Dendritic cell treated with granulocyte-macrophage colony-stimulating factor and Interleukin-4, amounts not matched to agents 40 ng/mL and 50 ng/mL, for 4 days (primary cell): ENCODE measurements around the gene KLHL3.
A peak's percentile ranks its signal among the peaks of the same experiment; 100 is the strongest.

Source experiments
- H3K27ac Mint-ChIP-seq: one replicate; pipeline ENCODE4 v1.8.0; 2022; ENCODE audit warnings: mild to moderate bottlenecking, mixed read lengths
- H3K27me3 Mint-ChIP-seq: one replicate; pipeline ENCODE4 v1.8.0; 2022; ENCODE audit warnings: mild to moderate bottlenecking, mixed read lengths
- H3K36me3 Mint-ChIP-seq: one replicate; pipeline ENCODE4 v1.8.0; 2022; ENCODE audit warnings: low read depth, mixed read lengths
- H3K4me1 Mint-ChIP-seq: one replicate; pipeline ENCODE4 v1.8.0; 2022; ENCODE audit warnings: low read depth, mixed read lengths
- H3K4me3 Mint-ChIP-seq: one replicate; pipeline ENCODE4 v1.8.0; 2022; ENCODE audit warnings: mild to moderate bottlenecking, moderate library complexity, mixed read lengths
- H3K9me3 Mint-ChIP-seq: one replicate; pipeline ENCODE4 v1.8.0; 2022; ENCODE audit warnings: mixed read lengths
- intact Hi-C: fragments of 100-400 bp; cut with micrococcal nuclease; formaldehyde crosslinking; loops from one replicate; pipeline ENCODE4 v1.15.0; 2022

KLHL3 gene

DNA sequence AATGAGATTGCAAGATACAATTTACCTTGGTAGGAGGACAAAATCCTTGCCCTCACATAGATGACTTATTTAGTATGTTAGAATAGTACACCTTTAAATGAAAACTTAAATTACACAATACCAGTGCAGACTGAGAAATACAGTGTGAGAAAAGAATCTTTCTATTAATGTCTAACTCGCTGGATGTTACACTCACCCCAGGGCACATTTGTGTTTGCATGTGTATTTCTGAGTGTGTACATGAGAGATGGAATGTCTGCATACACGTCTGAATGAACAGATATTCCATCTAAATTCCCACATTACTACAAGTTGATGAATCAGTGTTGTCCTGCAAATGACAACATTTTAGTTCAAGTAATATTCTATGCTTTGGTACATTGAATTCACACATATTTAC, 99.8 kb downstream of the KLHL3 start:
- intact Hi-C loops: loop anchor here (10.0 kb wide), 1 partner anchor 429 kb away; no protein-coding TSS in a partner anchor
- no peak overlapping the region for H3K27ac Mint-ChIP-seq
- no peak overlapping the region for H3K4me3 Mint-ChIP-seq
- H3K4me1 Mint-ChIP-seq: no peaks in the 10 kb centered on the region
- H3K27me3 Mint-ChIP-seq: no peaks in the 10 kb centered on the region
- no peaks in the 10 kb centered on the region for H3K36me3 Mint-ChIP-seq
- no peaks in the 10 kb centered on the region for H3K9me3 Mint-ChIP-seq

DNA sequence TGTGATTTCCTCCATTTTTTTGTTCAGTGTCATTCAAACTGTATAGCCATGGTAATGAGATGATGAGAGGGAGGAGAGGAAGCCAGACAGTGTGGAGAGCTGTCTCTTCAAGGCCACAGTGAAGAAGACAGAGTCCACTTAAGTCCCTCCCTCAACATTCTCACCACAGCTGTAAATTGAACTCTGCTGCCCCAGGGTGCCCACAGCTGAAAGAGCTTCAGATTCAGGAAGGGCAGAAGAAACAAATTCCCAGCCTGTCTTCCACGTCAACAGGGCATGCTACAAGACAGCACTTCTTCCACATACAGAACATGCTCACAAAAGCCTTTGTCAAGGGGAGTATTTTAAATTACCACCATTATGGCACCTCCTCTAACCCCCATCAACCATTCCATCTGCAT, 100.4 kb downstream of the KLHL3 start:
- Mint-ChIP-seq H3K36me3 (no peaks in the 10 kb centered on the region), H3K27me3 (no peaks in the 10 kb centered on the region), H3K4me1 (no peaks in the 10 kb centered on the region), H3K9me3 (no peaks in the 10 kb centered on the region), H3K4me3 (no peak overlapping the region), H3K27ac (no peak overlapping the region)
- intact Hi-C loops: loop anchor here (10.0 kb wide), 1 partner anchor 429 kb away; no protein-coding TSS in a partner anchor

DNA sequence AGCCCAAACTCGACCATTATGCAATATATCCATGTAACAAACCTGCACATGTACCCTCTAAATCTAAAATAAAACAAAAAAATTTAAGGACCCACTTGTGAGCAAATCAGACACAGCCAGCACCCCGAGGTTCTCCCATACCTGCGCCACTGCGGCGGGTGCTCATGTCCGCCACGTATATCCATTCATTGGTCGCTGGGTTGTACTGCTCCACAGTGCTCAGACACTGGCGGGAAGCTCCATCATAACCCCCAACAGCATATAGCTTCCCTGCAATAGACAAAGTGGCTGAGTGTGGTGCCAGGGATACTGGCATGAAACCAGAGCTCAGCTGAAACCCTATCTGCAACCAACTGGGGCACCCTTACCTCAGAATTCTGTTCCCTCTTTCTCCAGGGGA, 102.0 kb downstream of the KLHL3 start:
- H3K4me1 Mint-ChIP-seq: peaks cover 5% of the 10 kb centered on the region
- no peak overlapping the region for H3K27ac Mint-ChIP-seq
- intact Hi-C loops: loop anchor here (10.0 kb wide), 1 partner anchor 431 kb away; no protein-coding TSS in a partner anchor
- no peaks in the 10 kb centered on the region for H3K27me3 Mint-ChIP-seq
- no peaks in the 10 kb centered on the region for H3K9me3 Mint-ChIP-seq
- no peaks in the 10 kb centered on the region for H3K36me3 Mint-ChIP-seq
- no peak overlapping the region for H3K4me3 Mint-ChIP-seq

DNA sequence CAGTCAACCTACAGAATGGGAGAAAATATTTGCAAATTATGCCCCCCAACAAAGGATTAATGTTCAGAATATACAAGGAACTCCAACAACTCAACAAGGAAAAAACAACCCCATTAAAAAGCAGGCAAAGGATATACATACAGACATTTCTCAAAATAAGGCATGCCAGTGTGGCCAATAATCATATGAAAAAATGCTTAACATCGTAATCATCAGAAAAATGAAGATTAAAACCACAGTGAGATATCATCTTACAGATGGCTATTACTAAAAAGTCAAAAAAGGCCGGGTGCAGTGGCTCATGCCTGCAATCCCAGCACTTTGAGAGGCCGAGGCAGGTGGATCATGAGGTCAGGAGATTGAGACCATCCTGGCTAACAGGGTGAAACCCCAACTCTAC, 103.2 kb downstream of the KLHL3 start:
- intact Hi-C loops: loop anchor here (10.0 kb wide), 1 partner anchor 432 kb away; no protein-coding TSS in a partner anchor
- Mint-ChIP-seq H3K27me3 (no peaks in the 10 kb centered on the region), H3K4me3 (no peak overlapping the region), H3K4me1 (peaks cover 11% of the 10 kb centered on the region), H3K9me3 (no peaks in the 10 kb centered on the region), H3K36me3 (no peaks in the 10 kb centered on the region), H3K27ac (no peak overlapping the region)

DNA sequence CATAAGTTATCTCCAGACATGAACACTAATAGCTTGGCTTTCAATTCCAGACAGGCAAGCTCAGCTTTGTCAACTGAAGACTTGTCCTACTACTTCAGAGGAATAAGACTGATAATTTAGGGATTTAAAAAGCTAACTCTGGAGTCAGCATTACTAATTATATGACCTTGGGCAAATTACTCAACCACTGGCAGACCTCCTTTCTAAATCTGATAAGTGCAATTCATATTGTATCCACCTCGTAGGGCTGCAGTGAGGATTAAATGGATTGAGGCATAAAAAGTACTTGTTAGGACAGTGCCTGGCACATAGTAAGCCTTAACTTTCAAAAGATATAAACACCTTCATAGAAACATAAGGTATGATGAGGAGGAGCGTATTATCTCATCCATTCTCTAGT, 104.4 kb downstream of the KLHL3 start:
- H3K4me3 Mint-ChIP-seq: no peak overlapping the region
- H3K27me3 Mint-ChIP-seq: no peaks in the 10 kb centered on the region
- no peak overlapping the region for H3K27ac Mint-ChIP-seq
- H3K36me3 Mint-ChIP-seq: no peaks in the 10 kb centered on the region
- intact Hi-C loops: loop anchor here (10.0 kb wide), 1 partner anchor 433 kb away; no protein-coding TSS in a partner anchor
- no peaks in the 10 kb centered on the region for H3K9me3 Mint-ChIP-seq
- peaks cover 15% of the 10 kb centered on the region for H3K4me1 Mint-ChIP-seq

DNA sequence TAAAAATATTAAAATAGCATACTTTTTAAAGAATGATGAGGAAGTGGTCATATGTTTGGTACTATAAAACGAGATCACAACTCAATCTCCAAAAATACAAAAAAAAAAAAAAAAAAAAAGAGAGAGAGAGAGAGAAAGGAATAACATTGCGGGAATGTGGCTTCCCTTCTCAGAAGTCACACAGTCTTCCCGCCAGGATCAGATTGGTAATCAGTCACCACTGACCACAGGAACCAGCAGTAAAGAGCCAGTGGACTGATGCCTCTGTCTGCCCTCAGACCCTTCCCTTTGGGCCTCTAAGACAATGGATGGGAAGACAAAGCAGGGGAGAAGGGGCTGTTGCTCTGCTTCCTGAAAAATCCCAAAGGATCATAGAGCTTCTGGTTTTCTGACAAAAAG, 104.9 kb downstream of the KLHL3 start:
- Mint-ChIP-seq H3K27me3 (no peaks in the 10 kb centered on the region), H3K4me1 (peaks cover 15% of the 10 kb centered on the region), H3K9me3 (no peaks in the 10 kb centered on the region), H3K36me3 (no peaks in the 10 kb centered on the region), H3K4me3 (no peak overlapping the region), H3K27ac (no peak overlapping the region)
- intact Hi-C loops: loop anchor here (10.0 kb wide), 1 partner anchor 434 kb away; no protein-coding TSS in a partner anchor

DNA sequence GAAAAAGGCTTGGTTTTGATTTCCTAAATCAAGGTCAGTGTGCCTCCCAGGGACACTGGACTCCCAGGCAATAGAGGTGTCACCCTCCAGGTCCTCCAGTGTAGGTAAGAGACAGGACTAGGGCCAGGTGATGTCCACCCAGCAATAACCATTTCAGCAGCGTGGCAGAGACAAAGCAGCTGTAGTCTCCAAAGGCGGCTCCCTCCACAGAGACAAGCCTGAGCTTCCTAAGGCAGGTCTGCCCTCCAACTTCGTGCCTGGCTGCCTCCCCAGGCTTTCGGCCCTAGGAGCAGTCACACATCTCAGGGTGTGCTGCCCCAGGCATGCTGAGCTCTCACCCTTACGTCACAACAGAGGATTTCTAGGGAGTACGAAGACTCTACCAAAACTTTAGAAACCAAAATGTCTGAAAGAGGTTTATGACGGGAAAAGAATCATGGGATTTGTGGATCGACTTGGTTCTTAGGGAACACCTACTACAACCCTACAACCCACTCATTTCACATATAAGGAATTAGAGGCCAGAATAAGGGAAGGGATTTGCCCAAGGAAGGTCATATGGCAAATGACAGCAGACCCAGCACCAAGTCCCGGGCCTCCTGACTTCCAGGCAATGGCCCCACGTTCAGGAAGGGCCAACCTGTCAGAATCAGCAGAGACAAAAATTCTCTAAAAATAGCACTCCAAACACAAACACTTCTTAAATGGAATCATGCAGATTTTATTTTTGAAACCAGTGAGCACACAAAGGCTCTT, 105.5 kb downstream of the KLHL3 start:
- Mint-ChIP-seq H3K27me3 (no peaks in the 10 kb centered on the region), H3K36me3 (no peaks in the 10 kb centered on the region)
- intact Hi-C loops: loop anchor here (10.0 kb wide), 1 partner anchor 434 kb away; no protein-coding TSS in a partner anchor

DNA sequence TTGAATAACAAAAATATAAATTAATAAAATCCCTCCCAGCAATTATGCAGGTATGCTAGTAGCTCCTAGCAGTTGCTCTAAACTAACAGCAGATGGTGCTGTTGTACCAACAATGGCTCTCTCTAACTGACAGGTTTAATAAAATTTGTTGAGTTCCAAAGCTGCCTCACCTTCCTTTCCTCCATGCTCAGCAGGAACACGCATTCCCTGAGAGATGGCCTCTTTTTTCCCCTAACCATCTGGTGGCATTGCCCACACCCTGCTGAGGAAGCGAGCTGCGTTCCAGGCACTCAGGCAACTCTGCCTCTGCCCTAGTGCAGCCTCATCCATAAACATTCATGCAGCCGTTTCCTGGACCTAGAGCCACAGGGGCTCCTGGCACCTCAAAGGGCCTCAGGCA, 106.2 kb downstream of the KLHL3 start:
- H3K9me3 Mint-ChIP-seq: no peaks in the 10 kb centered on the region
- no peak overlapping the region for H3K4me3 Mint-ChIP-seq
- no peaks in the 10 kb centered on the region for H3K36me3 Mint-ChIP-seq
- H3K27me3 Mint-ChIP-seq: no peaks in the 10 kb centered on the region
- peaks cover 15% of the 10 kb centered on the region for H3K4me1 Mint-ChIP-seq
- H3K27ac Mint-ChIP-seq: no peak overlapping the region
- intact Hi-C loops: loop anchor here (1.0 to 10.0 kb wide), 2 partner anchors 114 to 435 kb away; no protein-coding TSS in a partner anchor

More for the DNA sequence above, 105.5 kb downstream of the KLHL3 start:
- H3K27ac Mint-ChIP-seq: no peak overlapping the region
- peaks cover 15% of the 10 kb centered on the region for H3K4me1 Mint-ChIP-seq
- H3K4me3 Mint-ChIP-seq: no peak overlapping the region
- H3K9me3 Mint-ChIP-seq: no peaks in the 10 kb centered on the region

DNA sequence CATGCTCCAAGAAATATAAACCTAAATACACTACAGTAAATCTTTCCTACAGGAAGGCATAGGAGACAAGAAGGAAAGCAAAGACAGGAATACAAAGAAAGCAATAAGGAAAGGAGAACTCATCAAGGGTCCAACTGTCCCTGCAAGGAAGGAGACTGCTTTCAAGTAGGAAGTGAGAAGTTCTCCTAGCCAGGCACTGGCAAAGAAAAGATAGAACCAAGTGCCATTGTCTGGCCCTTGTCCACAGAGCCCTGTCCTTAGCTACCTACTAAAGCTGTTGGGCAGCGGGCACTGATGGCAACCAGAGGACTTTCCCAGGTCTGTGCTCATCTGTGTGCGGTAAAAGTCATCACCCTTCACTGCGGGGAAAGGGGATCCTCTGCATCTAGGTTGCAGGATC, 108.2 kb downstream of the KLHL3 start:
- no peak overlapping the region for H3K27ac Mint-ChIP-seq
- no peaks in the 10 kb centered on the region for H3K9me3 Mint-ChIP-seq
- no peak overlapping the region for H3K4me3 Mint-ChIP-seq
- H3K4me1 Mint-ChIP-seq: peaks cover 20% of the 10 kb centered on the region
- intact Hi-C loops: no loop called here
- H3K36me3 Mint-ChIP-seq: no peaks in the 10 kb centered on the region
- H3K27me3 Mint-ChIP-seq: no peaks in the 10 kb centered on the region

DNA sequence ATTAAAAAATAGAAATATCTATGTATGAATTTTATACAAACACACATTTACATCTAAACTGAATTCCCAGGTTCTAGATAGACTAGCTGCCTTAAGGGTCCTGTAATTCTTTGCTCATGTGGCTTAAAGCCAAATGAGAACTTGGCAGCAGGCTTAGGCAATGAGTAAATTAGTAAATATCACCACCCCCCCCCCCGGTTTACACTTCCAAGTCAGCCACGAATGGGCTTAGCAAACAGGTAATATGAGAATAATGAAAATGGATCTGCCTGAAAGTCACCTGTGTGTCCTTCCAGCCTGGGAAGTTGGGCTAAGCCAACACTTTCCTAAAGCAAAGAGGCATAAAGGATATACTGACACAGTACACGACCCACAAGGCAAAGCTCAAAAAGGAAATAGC, 108.6 kb downstream of the KLHL3 start:
- H3K4me1 Mint-ChIP-seq: peaks cover 24% of the 10 kb centered on the region
- H3K27ac Mint-ChIP-seq: no peak overlapping the region
- H3K36me3 Mint-ChIP-seq: no peaks in the 10 kb centered on the region
- intact Hi-C loops: no loop called here
- no peaks in the 10 kb centered on the region for H3K9me3 Mint-ChIP-seq
- no peaks in the 10 kb centered on the region for H3K27me3 Mint-ChIP-seq
- no peak overlapping the region for H3K4me3 Mint-ChIP-seq

DNA sequence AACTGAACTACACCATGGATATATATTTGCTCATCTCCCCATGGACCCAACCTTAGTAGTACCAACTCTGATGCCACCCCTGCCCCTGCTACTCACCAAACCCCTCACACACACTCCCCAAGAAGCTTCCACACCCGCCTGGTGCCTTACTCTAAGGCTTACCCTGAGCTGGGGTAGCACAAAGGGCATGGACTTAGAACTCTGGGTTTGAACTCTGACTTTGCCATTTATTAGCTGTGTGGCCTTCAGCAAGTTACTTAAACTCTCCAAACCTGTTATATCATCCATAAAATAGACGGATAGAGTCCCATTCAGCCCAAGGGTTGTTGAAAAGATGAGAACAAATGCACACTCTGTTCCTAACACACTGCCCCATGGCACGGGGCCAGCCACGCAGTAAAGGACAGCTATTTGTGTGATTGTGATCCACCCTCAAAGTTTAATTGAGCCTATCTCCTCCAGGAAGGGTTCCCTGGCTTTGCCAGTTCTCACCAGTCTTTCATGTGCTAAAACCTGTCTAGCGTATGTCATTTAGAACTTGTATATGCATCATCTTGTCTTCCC, 111.0 kb downstream of the KLHL3 start:
- no peaks in the 10 kb centered on the region for H3K9me3 Mint-ChIP-seq
- H3K36me3 Mint-ChIP-seq: no peaks in the 10 kb centered on the region
- H3K4me1 Mint-ChIP-seq: peaks cover 35% of the 10 kb centered on the region
- intact Hi-C loops: no loop called here
- H3K4me3 Mint-ChIP-seq: no peak overlapping the region
- H3K27ac Mint-ChIP-seq: no peak overlapping the region
- no peaks in the 10 kb centered on the region for H3K27me3 Mint-ChIP-seq

DNA sequence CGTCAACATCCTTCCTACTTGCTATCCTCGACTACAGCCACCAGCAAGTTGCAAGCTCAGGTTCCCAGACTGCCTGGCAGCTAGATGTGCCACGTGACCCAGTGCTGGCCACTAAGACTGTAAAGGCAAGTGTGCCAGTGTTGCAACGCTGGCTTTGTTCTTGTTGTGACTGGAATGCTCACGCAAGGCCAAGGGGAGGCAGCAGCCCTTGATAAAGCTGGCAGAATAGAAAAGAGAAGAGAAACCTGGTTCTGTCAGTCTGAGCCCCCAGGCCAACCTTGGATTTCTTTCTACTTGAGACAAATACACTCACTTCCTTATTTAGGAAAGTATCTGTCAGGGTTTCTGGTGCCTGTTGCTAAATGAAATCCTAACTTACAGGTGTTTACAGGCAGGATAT, 113.0 kb downstream of the KLHL3 start:
- intact Hi-C loops: no loop called here
- Mint-ChIP-seq H3K36me3 (no peaks in the 10 kb centered on the region), H3K27ac (peak overlapping the region; percentile 51)

DNA sequence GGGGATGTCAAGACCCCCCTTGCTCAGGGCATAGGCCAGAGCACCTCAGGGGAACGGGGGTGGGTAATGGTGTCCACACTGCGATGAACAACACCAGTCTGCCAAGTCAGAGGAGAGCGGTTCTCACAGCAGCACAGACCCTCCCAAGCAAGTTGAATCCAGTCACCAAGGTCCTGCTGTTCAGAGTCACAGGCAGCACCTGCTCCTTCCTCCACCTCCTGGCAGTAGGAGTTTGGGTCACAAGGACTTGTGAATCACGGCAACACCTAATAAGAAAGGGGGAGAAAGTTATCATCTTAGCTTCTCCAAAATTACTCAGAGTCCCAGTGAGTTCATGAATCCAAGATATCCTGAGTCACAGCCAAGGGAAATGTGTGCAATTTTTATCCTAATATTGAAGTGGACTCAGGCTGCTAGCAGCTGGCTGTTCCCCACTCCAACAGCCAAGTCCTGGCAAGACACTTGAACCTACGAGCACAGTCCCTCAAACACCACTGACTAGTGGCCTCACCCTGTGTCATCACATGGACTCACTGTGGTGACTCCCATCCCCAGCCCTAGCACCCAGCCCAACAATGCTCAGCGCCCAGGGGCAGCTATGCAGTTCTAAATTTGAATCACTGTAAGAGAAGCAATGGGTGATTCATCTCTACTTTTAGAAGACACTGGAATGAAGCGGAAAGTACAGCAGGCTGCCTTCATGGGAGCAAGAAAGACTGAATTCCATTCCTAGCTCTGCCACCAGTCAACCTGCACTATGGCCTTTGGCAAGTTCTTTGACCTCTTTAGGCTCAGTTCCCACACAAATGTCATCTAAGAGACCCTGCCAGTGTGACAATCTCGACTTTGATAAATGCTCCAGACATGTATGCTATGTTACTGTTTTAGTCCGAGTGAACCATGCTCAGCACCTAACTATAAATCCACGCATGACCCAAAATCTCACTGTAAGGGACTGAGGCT, 113.7 kb downstream of the KLHL3 start:
- H3K27me3 Mint-ChIP-seq: no peaks in the 10 kb centered on the region
- H3K4me1 Mint-ChIP-seq: peaks cover 21% of the 10 kb centered on the region
- no peak overlapping the region for H3K4me3 Mint-ChIP-seq
- H3K36me3 Mint-ChIP-seq: no peaks in the 10 kb centered on the region
- peak overlapping the region; percentile 51 for H3K27ac Mint-ChIP-seq
- intact Hi-C loops: no loop called here
- H3K9me3 Mint-ChIP-seq: no peaks in the 10 kb centered on the region

More for the DNA sequence above, 113.0 kb downstream of the KLHL3 start:
- Mint-ChIP-seq H3K27me3 (no peaks in the 10 kb centered on the region), H3K4me3 (no peak overlapping the region), H3K4me1 (peaks cover 27% of the 10 kb centered on the region), H3K9me3 (no peaks in the 10 kb centered on the region)
